Neural cell (in vitro differentiated cells): ENCODE measurements around the gene SLC5A11. TPM values are rescaled to one million over a fixed set of nuclear protein-coding genes. Genes with fewer than 3 reads are reported as not detected.
A peak's percentile ranks its signal among the peaks of the same experiment; 100 is the strongest.

Experiments used
- H2AFZ ChIP-seq: fragments of 200-600, 300-800 bp; sonication (generic), shearing (Covaris generic); 2 replicates; pipeline ENCODE4 v1.6.0; 2014; ENCODE audit warnings: low read depth, mild to moderate bottlenecking, antibody characterized with exemption, low read length, moderate library complexity
- H3F3A ChIP-seq: fragments of 200-600 bp; shearing (Covaris generic); 2 replicates; pipeline ENCODE4 v1.6.1; 2016; ENCODE audit warnings: mild to moderate bottlenecking, moderate library complexity, mixed read lengths, antibody characterized with exemption, low read length; ENCODE audit not compliant: insufficient read depth, poor library complexity, severe bottlenecking
- H3K27ac ChIP-seq: fragments of 200-600, 300-800 bp; sonication (generic), shearing (Covaris generic); 2 replicates; pipeline ENCODE4 v1.5.1; 2014; ENCODE audit warnings: mild to moderate bottlenecking, low read length, moderate library complexity
- H3K27me3 ChIP-seq: fragments of 300-800, 200-600 bp; sonication (generic), shearing (Covaris generic); 2 replicates; pipeline ENCODE4 v1.6.0; 2014; ENCODE audit warnings: mild to moderate bottlenecking, low read depth, low read length, moderate library complexity; ENCODE audit not compliant: insufficient read depth
- H3K36me3 ChIP-seq: fragments of 300-800, 200-600 bp; sonication (generic), shearing (Covaris generic); 2 replicates; pipeline ENCODE4 v1.5.1; 2014; ENCODE audit warnings: mild to moderate bottlenecking, antibody characterized with exemption, low read length, moderate library complexity; ENCODE audit not compliant: insufficient read depth
- H3K4me2 ChIP-seq: fragments of 300-800, 200-600 bp; sonication (generic), shearing (Covaris generic); 2 replicates; pipeline ENCODE4 v1.6.0; 2014; ENCODE audit warnings: mild to moderate bottlenecking, low read length
- H3K4me3 ChIP-seq: fragments of 300-800, 200-600 bp; sonication (generic), shearing (Covaris generic); 2 replicates; pipeline ENCODE4 v1.5.1; 2014; ENCODE audit warnings: mild to moderate bottlenecking, low read length, moderate library complexity
- H3K79me2 ChIP-seq: fragments of 200-600 bp; shearing (Covaris generic); replicated peaks from 2 replicates; pipeline ENCODE4 v1.6.0; 2014; ENCODE audit warnings: mild to moderate bottlenecking, low read length, moderate library complexity; ENCODE audit not compliant: insufficient read depth
- H3K9ac ChIP-seq: fragments of 300-800, 200-600 bp; sonication (generic), shearing (Covaris generic); 2 replicates; pipeline ENCODE4 v1.6.1; 2016; ENCODE audit warnings: mild to moderate bottlenecking, low read length, mixed read lengths
- H3K9me2 ChIP-seq: fragments of 200-600 bp; shearing (Covaris generic); 2 replicates; pipeline ENCODE4 v1.6.1; 2016; ENCODE audit warnings: mild to moderate bottlenecking, low read length, mixed read lengths; ENCODE audit not compliant: insufficient read depth
- H3K9me3 ChIP-seq: fragments of 200-600, 300-800 bp; sonication (generic), shearing (Covaris generic); 2 replicates; pipeline ENCODE4 v1.6.1; 2016; ENCODE audit warnings: mild to moderate bottlenecking, mixed run types, low read length, moderate library complexity, mixed read lengths
- H4K20me1 ChIP-seq: fragments of 200-600 bp; shearing (Covaris generic); 2 replicates; pipeline ENCODE4 v1.6.1; 2016; ENCODE audit warnings: mild to moderate bottlenecking, mixed run types; ENCODE audit not compliant: insufficient read depth
- CTCF ChIP-seq: fragments of 450-650 bp; IDR thresholded peaks from 2 replicates; pipeline ENCODE4 v1.5.1; 2014; ENCODE audit warnings: antibody characterized with exemption, mild to moderate bottlenecking, moderate library complexity; ENCODE audit not compliant: poor library complexity, severe bottlenecking
- EP300 ChIP-seq: fragments of 450-650 bp; conservative IDR thresholded peaks from 2 replicates; pipeline ENCODE4 v1.6.1; 2014; ENCODE audit warnings: antibody characterized with exemption, mild to moderate bottlenecking, moderate library complexity; ENCODE audit not compliant: poor library complexity, severe bottlenecking
- EZH2 ChIP-seq: fragments of 200-600, 300-800 bp; shearing (Covaris generic), sonication (generic); IDR thresholded peaks from 2 replicates; pipeline ENCODE4 v1.6.1; 2014; ENCODE audit warnings: antibody characterized with exemption, low read length, borderline replicate concordance, mild to moderate bottlenecking; ENCODE audit not compliant: insufficient read depth, poor library complexity, severe bottlenecking
- MXI1 ChIP-seq: fragments of 450-650 bp; conservative IDR thresholded peaks from 2 replicates; pipeline ENCODE4 v1.6.1; 2014; ENCODE audit warnings: antibody characterized with exemption, mild to moderate bottlenecking; ENCODE audit not compliant: poor library complexity, severe bottlenecking
- POLR2AphosphoS5 ChIP-seq: IDR thresholded peaks from 2 replicates; pipeline ENCODE4 v1.6.1; 2012
- RAD21 ChIP-seq: fragments of 450-650 bp; conservative IDR thresholded peaks from 2 replicates; pipeline ENCODE4 v1.6.1; 2014; ENCODE audit warnings: antibody characterized with exemption, mild to moderate bottlenecking, moderate library complexity
- REST ChIP-seq: IDR thresholded peaks from 2 replicates; pipeline ENCODE4 v1.6.1; 2012; ENCODE audit warnings: borderline replicate concordance
- SMC3 ChIP-seq: fragments of 450-650 bp; conservative IDR thresholded peaks from 2 replicates; pipeline ENCODE4 v1.6.1; 2014; ENCODE audit warnings: antibody characterized with exemption, mild to moderate bottlenecking, moderate library complexity; ENCODE audit not compliant: poor library complexity
- TAF1 ChIP-seq: IDR thresholded peaks from 2 replicates; pipeline ENCODE4 v1.6.1; 2012; ENCODE audit warnings: low read depth
- polyA plus RNA-seq: library from polyadenylated mRNA; depleted of rRNA; stranded (reverse); fragments of >200 nt; gene quantifications from 2 replicates; pipeline ENCODE4 v1.2.3, GENCODE V29; 2014

Gene SLC5A11
- polyA plus RNA-seq, 1 donor from 2014 or later = not detected

- no peak for TF ChIP-seq SMC3
- peak; percentile 34 for TF ChIP-seq CTCF
- Histone ChIP-seq H3K4me3 (no peak overlapping the region), H3F3A (no peaks in the 10 kb centered on the region), H4K20me1 (no peaks in the 10 kb centered on the region), H2AFZ (no peak overlapping the region), H3K27ac (no peak overlapping the region), H3K9ac (no peak overlapping the region), H3K4me2 (no peak overlapping the region), H3K9me2 (no peaks in the 10 kb centered on the region), H3K79me2 (no peaks in the 10 kb centered on the region), H3K36me3 (no peaks in the 10 kb centered on the region), H3K27me3 (no peaks in the 10 kb centered on the region), H3K9me3 (no peaks in the 10 kb centered on the region)
Observed at GRCh38 chr16:24906199-24906808, 60.5 kb downstream of the SLC5A11 start.

GRCh38 chr16:24906901-24907300 lies 61.1 kb downstream of the SLC5A11 start:
- no peaks in the 10 kb centered on the region for H3F3A ChIP-seq
- H3K9ac ChIP-seq = no peak overlapping the region
- no peaks in the 10 kb centered on the region for H3K9me3 ChIP-seq
- no peaks in the 10 kb centered on the region for H3K79me2 ChIP-seq
- H4K20me1 ChIP-seq = no peaks in the 10 kb centered on the region
- H3K36me3 ChIP-seq = no peaks in the 10 kb centered on the region
- TF ChIP-seq TAF1 (no peak), SMC3 (no peak), POLR2AphosphoS5 (no peak), RAD21 (no peak), MXI1 (no peak), CTCF (no peak), EZH2 (no peak), REST (no peak), EP300 (no peak)
- no peak overlapping the region for H3K27ac ChIP-seq
- no peak overlapping the region for H3K4me2 ChIP-seq
- H2AFZ ChIP-seq = no peak overlapping the region
- no peak overlapping the region for H3K4me3 ChIP-seq
- no peaks in the 10 kb centered on the region for H3K9me2 ChIP-seq
- H3K27me3 ChIP-seq = no peaks in the 10 kb centered on the region
